ENCODE data around the gene VPS9D1. TPM values are rescaled to one million over a fixed set of nuclear protein-coding genes. Genes with fewer than 3 reads are reported as not detected.

Gene VPS9D1
- total RNA-seq, 1 donor from 2014 or later: 1.6 TPM

- H3K9ac ChIP-seq: peak overlapping the region; percentile 4
- peak overlapping the region; percentile 69 for H3K4me3 ChIP-seq
- Mint-ChIP-seq H3K36me3 (peaks cover 4% of the 10 kb centered on the region), H3K4me1 (peaks cover 8% of the 10 kb centered on the region), H3K4me3 (peak overlapping the region; percentile 72), H3K27me3 (ENCODE audit: insufficient read depth, low read depth) (peaks cover 13% of the 10 kb centered on the region), H3K27ac (no peak overlapping the region), H3K9me3 (no peaks in the 10 kb centered on the region)
- H3K27me3 ChIP-seq: no peaks in the 10 kb centered on the region
- no peak overlapping the region for H3K27ac ChIP-seq
- H3K4me1 ChIP-seq: peaks cover 11% of the 10 kb centered on the region
- H3K4me2 ChIP-seq: peak overlapping the region; percentile 79
- H2AFZ ChIP-seq (replicated peaks): peak overlapping the region; percentile 67
- H3K36me3 ChIP-seq: no peaks in the 10 kb centered on the region
- H3K9me3 ChIP-seq (ENCODE audit: low read depth): no peaks in the 10 kb centered on the region
- peak; percentile 34 for DNase-seq (ENCODE audit: low spot score)
- H4K20me1 ChIP-seq (ENCODE audit: low read depth): no peaks in the 10 kb centered on the region
- no peak for TF ChIP-seq EZH2 (IDR thresholded peaks at IDR 0.05)
- TF ChIP-seq CTCF (IDR thresholded peaks at IDR 0.05): no peak
- no peak for TF ChIP-seq EZH2phosphoT487 (IDR thresholded peaks at IDR 0.05)
- H3K79me2 ChIP-seq (ENCODE audit: low read depth): no peaks in the 10 kb centered on the region
- H3F3A ChIP-seq (ENCODE audit: low read depth): peaks cover 8% of the 10 kb centered on the region
Measured at GRCh38 chr16:89712274-89712781, 8.4 kb downstream of the VPS9D1 start.

GRCh38 chr16:89711601-89712273 lies 9.0 kb downstream of the VPS9D1 start:
- peaks cover 15% of the 10 kb centered on the region for H3K27me3 Mint-ChIP-seq (ENCODE audit: insufficient read depth, low read depth)
- Histone ChIP-seq H3K27ac (no peak overlapping the region), H3K4me2 (peak overlapping the region; percentile 79), H3K4me1 (peaks cover 11% of the 10 kb centered on the region), H4K20me1 (ENCODE audit: low read depth) (no peaks in the 10 kb centered on the region), H3K4me3 (peak overlapping the region; percentile 69), H3K36me3 (no peaks in the 10 kb centered on the region), H3K79me2 (ENCODE audit: low read depth) (no peaks in the 10 kb centered on the region), H2AFZ (replicated peaks) (peak overlapping the region; percentile 67), H3K9me3 (ENCODE audit: low read depth) (no peaks in the 10 kb centered on the region), H3K27me3 (no peaks in the 10 kb centered on the region), H3F3A (ENCODE audit: low read depth) (peaks cover 8% of the 10 kb centered on the region), H3K9ac (peak overlapping the region; percentile 4)
- no peak overlapping the region for H3K27ac Mint-ChIP-seq
- DNase-seq (ENCODE audit: low spot score): peak; percentile 65
- peaks cover 4% of the 10 kb centered on the region for H3K36me3 Mint-ChIP-seq
- no peak overlapping the region for H3K4me3 Mint-ChIP-seq
- H3K4me1 Mint-ChIP-seq: peaks cover 8% of the 10 kb centered on the region
- no peaks in the 10 kb centered on the region for H3K9me3 Mint-ChIP-seq
- TF ChIP-seq EZH2 (IDR thresholded peaks at IDR 0.05) (no peak), EZH2phosphoT487 (IDR thresholded peaks at IDR 0.05) (no peak), CTCF (IDR thresholded peaks at IDR 0.05) (no peak)

- Histone ChIP-seq H3K4me2 (no peak overlapping the region), H3K9me3 (ENCODE audit: low read depth) (no peaks in the 10 kb centered on the region), H3K4me1 (peaks cover 15% of the 10 kb centered on the region), H3K9ac (no peak overlapping the region), H3K4me3 (no peak overlapping the region), H3K79me2 (ENCODE audit: low read depth) (no peaks in the 10 kb centered on the region), H3F3A (ENCODE audit: low read depth) (peaks cover 8% of the 10 kb centered on the region), H3K27ac (no peak overlapping the region), H4K20me1 (ENCODE audit: low read depth) (no peaks in the 10 kb centered on the region), H3K27me3 (no peaks in the 10 kb centered on the region), H3K36me3 (no peaks in the 10 kb centered on the region), H2AFZ (replicated peaks) (no peak overlapping the region)
- peaks cover 15% of the 10 kb centered on the region for H3K27me3 Mint-ChIP-seq (ENCODE audit: insufficient read depth, low read depth)
- DNase-seq (ENCODE audit: low spot score): peak; percentile 16
- no peak overlapping the region for H3K27ac Mint-ChIP-seq
- H3K4me1 Mint-ChIP-seq: peaks cover 10% of the 10 kb centered on the region
- no peaks in the 10 kb centered on the region for H3K9me3 Mint-ChIP-seq
- peaks cover 4% of the 10 kb centered on the region for H3K36me3 Mint-ChIP-seq
- TF ChIP-seq EZH2 (IDR thresholded peaks at IDR 0.05) (no peak), CTCF (IDR thresholded peaks at IDR 0.05) (no peak), EZH2phosphoT487 (IDR thresholded peaks at IDR 0.05) (no peak)
- H3K4me3 Mint-ChIP-seq: no peak overlapping the region
Measured at GRCh38 chr16:89710709-89711564, 9.8 kb downstream of the VPS9D1 start.
